H9 (cell line): ENCODE measurements around the gene WEE1. TPM values are rescaled to one million over a fixed set of nuclear protein-coding genes. Genes with fewer than 3 reads are reported as not detected.

Source experiments
- DNase-seq: peaks from one replicate; pipeline ENCODE4 v3.0.0-alpha.2; 2017
- H2AFZ ChIP-seq: one replicate; pipeline ENCODE4 v1.6.1; 2013; ENCODE audit warnings: mild to moderate bottlenecking, low read length, control low read depth, moderate library complexity
- H2AK5ac ChIP-seq: 2 replicates; pipeline ENCODE4 v1.6.1; 2013; ENCODE audit warnings: low read length, control low read depth, mixed read lengths; ENCODE audit not compliant: insufficient read length
- H2BK120ac ChIP-seq: one replicate; pipeline ENCODE4 v1.6.1; 2013; ENCODE audit warnings: low read depth, mild to moderate bottlenecking, low read length, control low read depth, inconsistent platforms; ENCODE audit not compliant: poor library complexity, severe bottlenecking
- H2BK12ac ChIP-seq: 2 replicates; pipeline ENCODE4 v1.6.1; 2013; ENCODE audit warnings: low read length, control low read depth, mixed read lengths, low read depth; ENCODE audit not compliant: insufficient read length
- H2BK15ac ChIP-seq: 2 replicates; pipeline ENCODE4 v1.6.1; 2013; ENCODE audit warnings: low read depth, low read length, control low read depth
- H2BK20ac ChIP-seq: one replicate; pipeline ENCODE4 v1.6.1; 2013; ENCODE audit warnings: low read depth, mild to moderate bottlenecking, low read length, control low read depth, inconsistent platforms; ENCODE audit not compliant: poor library complexity, severe bottlenecking
- H2BK5ac ChIP-seq: 2 replicates; pipeline ENCODE4 v1.6.1; 2013; ENCODE audit warnings: low read length, control low read depth, mixed read lengths; ENCODE audit not compliant: insufficient read length
- H3K14ac ChIP-seq: 2 replicates; pipeline ENCODE4 v1.6.1; 2013; ENCODE audit warnings: low read length, control low read depth; ENCODE audit not compliant: insufficient read depth
- H3K18ac ChIP-seq: 2 replicates; pipeline ENCODE4 v1.6.1; 2013; ENCODE audit warnings: low read depth, mild to moderate bottlenecking, mixed read lengths, low read length, control low read depth; ENCODE audit not compliant: insufficient read length
- H3K23ac ChIP-seq: 2 replicates; pipeline ENCODE4 v1.6.1; 2013; ENCODE audit warnings: low read length, control low read depth, mixed read lengths, low read depth; ENCODE audit not compliant: insufficient read length
- H3K23me2 ChIP-seq: 2 replicates; pipeline ENCODE4 v1.6.1; 2013; ENCODE audit warnings: low read depth, mild to moderate bottlenecking, mixed read lengths, low read length, control low read depth; ENCODE audit not compliant: insufficient read length, poor library complexity, severe bottlenecking
- H3K27ac ChIP-seq: 2 replicates; pipeline ENCODE4 v1.5.1; 2013; ENCODE audit warnings: low read length, control low read depth, mixed read lengths, low read depth; ENCODE audit not compliant: insufficient read length
- H3K27me3 ChIP-seq: 2 replicates; pipeline ENCODE4 v1.6.1; 2013; ENCODE audit warnings: low read length, control low read depth, inconsistent platforms; ENCODE audit not compliant: insufficient read depth
- H3K4ac ChIP-seq: 2 replicates; pipeline ENCODE4 v1.6.1; 2013; ENCODE audit warnings: low read depth, mild to moderate bottlenecking, control low read depth, inconsistent platforms, low read length, moderate library complexity
- H3K4me1 ChIP-seq: 2 replicates; pipeline ENCODE4 v1.6.1; 2013; ENCODE audit warnings: low read length, control low read depth, inconsistent platforms; ENCODE audit not compliant: insufficient read depth
- H3K4me2 ChIP-seq: 2 replicates; pipeline ENCODE4 v1.6.1; 2013; ENCODE audit warnings: low read length, control low read depth, mixed read lengths; ENCODE audit not compliant: insufficient read length, insufficient read depth
- H3K56ac ChIP-seq: 2 replicates; pipeline ENCODE4 v1.6.1; 2013; ENCODE audit warnings: low read depth, mild to moderate bottlenecking, mixed read lengths, low read length, control low read depth; ENCODE audit not compliant: insufficient read length
- H3K79me1 ChIP-seq: 2 replicates; pipeline ENCODE4 v1.6.1; 2013; ENCODE audit warnings: low read depth, mild to moderate bottlenecking, moderate library complexity, low read length, control low read depth, inconsistent platforms; ENCODE audit not compliant: insufficient read depth, poor library complexity, severe bottlenecking
- H3K79me2 ChIP-seq: 2 replicates; pipeline ENCODE4 v1.6.1; 2013; ENCODE audit warnings: low read length, control low read depth, inconsistent platforms; ENCODE audit not compliant: insufficient read depth
- H3K9ac ChIP-seq: 2 replicates; pipeline ENCODE4 v1.6.1; 2013; ENCODE audit warnings: low read length, control low read depth, mixed read lengths; ENCODE audit not compliant: insufficient read length; ENCODE audit errors: extremely low read depth
- H3K9me3 ChIP-seq: one replicate; pipeline ENCODE4 v1.6.1; 2013; ENCODE audit warnings: low read depth, low read length, inconsistent platforms; ENCODE audit not compliant: control insufficient read depth
- H3T11ph ChIP-seq: one replicate; pipeline ENCODE4 v1.6.1; 2013; ENCODE audit warnings: mild to moderate bottlenecking, low read length, control low read depth, inconsistent platforms
- H4K20me1 ChIP-seq: one replicate; pipeline ENCODE4 v1.6.1; 2013; ENCODE audit not compliant: control insufficient read depth, insufficient read length, insufficient read depth
- H4K5ac ChIP-seq: 2 replicates; pipeline ENCODE4 v1.6.1; 2013; ENCODE audit warnings: low read depth, mild to moderate bottlenecking, mixed read lengths, low read length, control low read depth; ENCODE audit not compliant: insufficient read length
- H4K8ac ChIP-seq: replicated peaks from 2 replicates; pipeline ENCODE4 v1.6.1; 2013; ENCODE audit warnings: low read length, control low read depth, mixed read lengths, low read depth; ENCODE audit not compliant: insufficient read length
- H4K91ac ChIP-seq: 2 replicates; pipeline ENCODE4 v1.6.1; 2013; ENCODE audit warnings: low read depth, mild to moderate bottlenecking, moderate library complexity, mixed read lengths, low read length, control low read depth; ENCODE audit not compliant: insufficient read length
- H3K27ac Mint-ChIP-seq, 3 experiments: 2 replicates in 2 of 3; 3 replicates in 1 of 3; pipeline ENCODE4 v1.8.0; 2020 to 2021; ENCODE audit warnings: mixed read lengths in 3 of 3, mild to moderate bottlenecking in 1 of 3, moderate library complexity in 1 of 3
- H3K27me3 Mint-ChIP-seq: 2 replicates; pipeline ENCODE4 v1.8.0; 2021; ENCODE audit warnings: low read depth, mild to moderate bottlenecking, moderate library complexity, mixed read lengths
- H3K36me3 Mint-ChIP-seq, 3 experiments: 2 replicates in 2 of 3; 3 replicates in 1 of 3; pipeline ENCODE4 v1.8.0; 2020 to 2021; ENCODE audit warnings: low read depth in 3 of 3, mixed read lengths in 3 of 3; ENCODE audit not compliant: insufficient read depth in 1 of 3
- H3K4me1 Mint-ChIP-seq, 2 experiments: 2 replicates each; pipeline ENCODE4 v1.8.0; 2020; ENCODE audit warnings: mixed read lengths in 2 of 2
- H3K4me3 Mint-ChIP-seq, 2 experiments: 2 replicates in 1 of 2; 3 replicates in 1 of 2; pipeline ENCODE4 v1.8.0; 2020 to 2021; ENCODE audit warnings: mild to moderate bottlenecking in 2 of 2, mixed read lengths in 2 of 2, moderate library complexity in 1 of 2
- H3K9me3 Mint-ChIP-seq, 2 experiments: 2 replicates in 1 of 2; 3 replicates in 1 of 2; pipeline ENCODE4 v1.8.0; 2020; ENCODE audit warnings: mild to moderate bottlenecking in 2 of 2, mixed read lengths in 2 of 2, moderate library complexity in 1 of 2
- WGBS: extraction: QIAGEN DNeasy Blood & Tissue Kit; methylation state at CpG from one replicate; pipeline ENCODE4 v1.1.7; 2013; ENCODE audit warnings: missing lambda C conversion rate, low lambda C conversion rate, mixed read lengths; ENCODE audit not compliant: insufficient read length; ENCODE audit errors: extremely low coverage; 5-methylcytosine and 5-hydroxymethylcytosine counted together
- total RNA-seq: library from RNA; stranded (reverse); gene quantifications from 2 replicates; pipeline ENCODE4 v1.2.1, GENCODE V29; 2021
- TF ChIP-seq, protein P1 (sequence below): fragments of 200-600 bp; sonication (generic); conservative IDR thresholded peaks from 3 replicates; pipeline ENCODE4 v1.8.0; 2021; ENCODE audit warnings: antibody characterized with exemption, mild to moderate bottlenecking

WEE1 gene
- total RNA-seq, 1 experiment from 2014 or later: 142 TPM

- H3K27ac ChIP-seq: no peak overlapping the region
- no peaks in the 10 kb centered on the region for H3K79me1 ChIP-seq
- Mint-ChIP-seq H3K9me3 (peaks cover 0 to 2% of the 10 kb centered on the region in 2 experiments; a peak in 1 of 5 replicates), H3K27me3 (no peaks in the 10 kb centered on the region), H3K4me3 (peak overlapping the region in 1 of 2 experiments; percentile 38; a peak in 1 of 5 replicates), H3K4me1 (peaks cover 22 to 24% of the 10 kb centered on the region in 2 experiments), H3K36me3 (0 out of 7 replicates have a peak, but pooled peaks cover 0 to 3% (median 0%) of the 10 kb centered on the region in 3 experiments), H3K27ac (no peak overlapping the region)
- H3T11ph ChIP-seq: no peak overlapping the region
- H2AFZ ChIP-seq: no peak overlapping the region
- no peaks in the 10 kb centered on the region for H4K20me1 ChIP-seq
- WGBS: no CpG with 5 or more reads among the region's 2 CpGs
- DNase-seq: no peak
- H2BK120ac ChIP-seq: no peak overlapping the region
- TF ChIP-seq, protein P1, sequence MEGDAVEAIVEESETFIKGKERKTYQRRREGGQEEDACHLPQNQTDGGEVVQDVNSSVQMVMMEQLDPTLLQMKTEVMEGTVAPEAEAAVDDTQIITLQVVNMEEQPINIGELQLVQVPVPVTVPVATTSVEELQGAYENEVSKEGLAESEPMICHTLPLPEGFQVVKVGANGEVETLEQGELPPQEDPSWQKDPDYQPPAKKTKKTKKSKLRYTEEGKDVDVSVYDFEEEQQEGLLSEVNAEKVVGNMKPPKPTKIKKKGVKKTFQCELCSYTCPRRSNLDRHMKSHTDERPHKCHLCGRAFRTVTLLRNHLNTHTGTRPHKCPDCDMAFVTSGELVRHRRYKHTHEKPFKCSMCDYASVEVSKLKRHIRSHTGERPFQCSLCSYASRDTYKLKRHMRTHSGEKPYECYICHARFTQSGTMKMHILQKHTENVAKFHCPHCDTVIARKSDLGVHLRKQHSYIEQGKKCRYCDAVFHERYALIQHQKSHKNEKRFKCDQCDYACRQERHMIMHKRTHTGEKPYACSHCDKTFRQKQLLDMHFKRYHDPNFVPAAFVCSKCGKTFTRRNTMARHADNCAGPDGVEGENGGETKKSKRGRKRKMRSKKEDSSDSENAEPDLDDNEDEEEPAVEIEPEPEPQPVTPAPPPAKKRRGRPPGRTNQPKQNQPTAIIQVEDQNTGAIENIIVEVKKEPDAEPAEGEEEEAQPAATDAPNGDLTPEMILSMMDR: no peak
- peak overlapping the region; percentile 69 for H3K4me2 ChIP-seq
- no peak overlapping the region for H4K91ac ChIP-seq
- no peak overlapping the region for H2BK15ac ChIP-seq
- H4K5ac ChIP-seq: no peak overlapping the region
- H4K8ac ChIP-seq: no peak overlapping the region
- no peak overlapping the region for H3K18ac ChIP-seq
- no peak overlapping the region for H2BK12ac ChIP-seq
- no peak overlapping the region for H3K9ac ChIP-seq
- no peak overlapping the region for H3K56ac ChIP-seq
- H2BK20ac ChIP-seq: no peak overlapping the region
- no peak overlapping the region for H3K4ac ChIP-seq
- H3K14ac ChIP-seq: no peak overlapping the region
- no peak overlapping the region for H3K23ac ChIP-seq
- H3K9me3 ChIP-seq: no peaks in the 10 kb centered on the region
- H3K23me2 ChIP-seq: peaks cover 11% of the 10 kb centered on the region
- no peak overlapping the region for H2BK5ac ChIP-seq
- no peaks in the 10 kb centered on the region for H3K4me1 ChIP-seq
- H3K79me2 ChIP-seq: no peaks in the 10 kb centered on the region
- no peak overlapping the region for H2AK5ac ChIP-seq
- H3K27me3 ChIP-seq: no peaks in the 10 kb centered on the region
Measured at GRCh38 chr11:9615031-9615451, 41.6 kb downstream of the WEE1 start.
